Ectodermal cell (in vitro differentiated cells): ENCODE data around the gene KNCN.

ENCODE experiments used
- H3K27ac ChIP-seq: 2 replicates; pipeline ENCODE4 v1.7.0; 2013; ENCODE audit warnings: mild to moderate bottlenecking, low read depth, low read length; ENCODE audit not compliant: insufficient read depth, poor library complexity, severe bottlenecking
- H3K27me3 ChIP-seq: 2 replicates; pipeline ENCODE4 v1.7.0; 2013; ENCODE audit warnings: mild to moderate bottlenecking, low read length; ENCODE audit not compliant: insufficient read depth, control insufficient read depth, poor library complexity, severe bottlenecking
- H3K36me3 ChIP-seq: one replicate; pipeline ENCODE4 v1.7.0; 2013; ENCODE audit warnings: low read length; ENCODE audit not compliant: control insufficient read depth, insufficient read depth
- H3K4me1 ChIP-seq: one replicate; pipeline ENCODE4 v1.7.0; 2013; ENCODE audit warnings: low read length; ENCODE audit not compliant: control insufficient read depth, insufficient read depth
- H3K4me3 ChIP-seq: 2 replicates; pipeline ENCODE4 v1.7.0; 2013; ENCODE audit warnings: low read depth, low read length, control low read depth; ENCODE audit not compliant: insufficient read depth
- H3K9me3 ChIP-seq: 2 replicates; pipeline ENCODE4 v1.7.0; 2013; ENCODE audit warnings: mild to moderate bottlenecking, low read length, moderate library complexity; ENCODE audit not compliant: control insufficient read depth
- WGBS, 2 experiments: methylation state at CpG; one replicate each; pipeline ENCODE4 v1.1.7; 2013; ENCODE audit warnings: missing lambda C conversion rate in 2 of 2; 5-methylcytosine and 5-hydroxymethylcytosine counted together

KNCN gene

DNA sequence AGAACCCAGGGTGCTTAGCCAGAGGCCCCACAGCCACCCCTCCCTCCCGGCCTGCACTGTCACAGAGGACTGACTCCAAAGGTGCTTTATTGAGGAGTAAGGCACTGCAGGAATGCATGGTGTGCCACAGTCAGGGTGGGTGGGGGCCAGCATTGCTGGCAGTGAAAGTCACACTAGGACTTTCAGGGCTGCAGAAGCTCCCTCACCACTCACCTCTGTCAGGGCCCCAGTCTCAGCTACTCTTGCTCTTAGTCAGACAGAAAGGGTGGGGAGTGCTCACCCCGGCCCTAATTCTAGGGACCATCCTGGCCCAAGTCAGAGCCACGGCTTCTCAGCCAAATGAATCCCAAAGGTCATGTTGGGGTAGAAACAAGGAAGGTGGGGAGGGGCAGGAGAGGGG lies 19.4 kb downstream of the KNCN start:
- Histone ChIP-seq H3K36me3 (no peaks in the 10 kb centered on the region), H3K4me1 (peaks cover 12% of the 10 kb centered on the region), H3K27ac (no peak overlapping the region), H3K27me3 (peaks cover 94% of the 10 kb centered on the region), H3K4me3 (no peak overlapping the region), H3K9me3 (no peaks in the 10 kb centered on the region)
- WGBS, 2 experiments, result 93 to 94% methylated on average over 3 of the region's 3 CpGs

DNA sequence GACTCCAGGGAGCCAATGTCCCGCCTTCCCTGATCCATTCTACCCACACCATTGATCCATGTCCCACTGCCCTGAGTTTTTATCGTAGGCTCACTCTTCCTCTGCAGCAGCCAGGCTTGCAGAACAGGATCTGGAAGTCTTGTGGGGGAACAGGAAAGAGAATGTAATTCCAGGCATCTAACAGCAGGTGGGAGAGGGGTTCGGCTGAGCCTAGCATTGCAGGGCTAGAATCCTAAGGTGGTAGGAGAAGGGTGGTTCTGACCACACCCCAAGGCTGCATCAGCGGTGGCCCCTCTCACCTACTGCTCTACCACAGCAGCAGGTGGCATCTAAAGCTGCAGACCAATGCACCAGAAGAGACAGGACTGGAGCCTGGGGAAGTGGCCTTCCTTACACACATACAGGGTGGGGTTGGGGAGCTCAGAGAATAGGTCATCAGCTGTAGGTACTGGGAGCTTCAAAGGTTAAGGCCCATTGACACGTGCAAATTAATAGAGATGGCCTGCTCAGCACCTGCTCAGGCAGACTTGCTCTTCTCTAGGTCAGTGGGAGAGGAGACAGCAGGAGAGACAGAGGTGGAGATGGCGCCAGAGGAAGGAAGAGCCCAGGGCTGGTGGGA lies 20.5 kb downstream of the KNCN start:
- Histone ChIP-seq H3K36me3 (no peaks in the 10 kb centered on the region), H3K27ac (no peak overlapping the region), H3K4me1 (peaks cover 24% of the 10 kb centered on the region), H3K4me3 (no peak overlapping the region), H3K27me3 (peaks cover 99% of the 10 kb centered on the region), H3K9me3 (no peaks in the 10 kb centered on the region)
- 56 to 60% methylated on average over 6 of the region's 6 CpGs for WGBS, 2 experiments

DNA sequence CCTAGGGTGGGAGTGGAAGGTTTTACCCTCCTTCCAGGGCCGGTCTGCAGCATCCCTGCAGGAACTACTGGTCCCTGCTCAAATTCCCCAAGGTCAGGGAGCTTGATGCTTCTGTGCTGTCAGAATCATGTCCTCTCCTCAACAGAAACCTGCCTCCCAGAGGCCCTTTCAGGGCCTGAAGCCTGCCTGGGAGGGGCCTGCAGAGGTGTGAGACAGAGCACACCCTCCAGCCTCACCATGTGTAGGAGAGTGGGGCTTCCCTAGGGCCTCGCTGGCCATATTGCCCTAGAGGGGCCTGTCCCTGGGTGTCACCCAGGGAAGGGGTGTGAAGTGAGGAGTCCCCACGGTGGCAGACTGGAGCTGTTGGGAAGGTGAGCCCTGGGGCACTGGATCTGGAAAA lies 21.1 kb downstream of the KNCN start:
- Histone ChIP-seq H3K9me3 (no peaks in the 10 kb centered on the region), H3K27me3 (peaks cover 100% of the 10 kb centered on the region), H3K36me3 (no peaks in the 10 kb centered on the region), H3K4me3 (no peak overlapping the region), H3K4me1 (peaks cover 30% of the 10 kb centered on the region), H3K27ac (no peak overlapping the region)
- WGBS, 2 experiments, result 78 to 86% methylated on average over 3 of the region's 3 CpGs

DNA sequence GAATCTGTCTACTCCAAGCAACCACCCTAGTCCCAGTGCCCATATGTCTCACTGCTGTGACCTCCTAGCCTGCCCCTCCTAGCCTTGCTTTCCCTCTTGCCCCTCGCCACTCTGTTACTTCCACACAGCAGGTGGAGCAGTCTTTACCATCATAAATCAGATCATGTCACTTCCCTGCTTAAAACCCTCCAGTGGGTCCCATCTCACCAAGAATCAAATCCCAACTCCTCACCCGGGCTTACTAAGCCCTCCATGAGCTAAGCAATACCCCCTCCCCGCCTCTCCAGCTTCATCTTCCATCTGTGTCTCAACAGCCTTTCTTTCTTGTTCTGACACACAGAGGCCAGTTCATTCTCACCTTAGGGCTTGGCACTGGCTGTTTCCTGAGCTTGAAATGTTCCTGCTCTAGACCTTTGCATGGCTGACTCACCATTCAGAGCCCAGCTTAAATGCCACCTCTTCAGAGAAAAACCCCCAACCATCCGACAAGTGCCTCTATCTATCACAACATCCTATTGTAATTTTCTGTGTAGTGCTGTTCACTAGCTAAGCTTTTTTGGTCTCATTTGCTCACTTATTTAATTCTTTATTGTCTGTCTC lies 22.3 kb downstream of the KNCN start:
- Histone ChIP-seq H3K4me3 (no peak overlapping the region), H3K4me1 (peaks cover 39% of the 10 kb centered on the region), H3K9me3 (no peaks in the 10 kb centered on the region), H3K27me3 (peaks cover 100% of the 10 kb centered on the region), H3K36me3 (no peaks in the 10 kb centered on the region), H3K27ac (no peak overlapping the region)
- 76 to 82% methylated on average over 4 of the region's 4 CpGs for WGBS, 2 experiments

DNA sequence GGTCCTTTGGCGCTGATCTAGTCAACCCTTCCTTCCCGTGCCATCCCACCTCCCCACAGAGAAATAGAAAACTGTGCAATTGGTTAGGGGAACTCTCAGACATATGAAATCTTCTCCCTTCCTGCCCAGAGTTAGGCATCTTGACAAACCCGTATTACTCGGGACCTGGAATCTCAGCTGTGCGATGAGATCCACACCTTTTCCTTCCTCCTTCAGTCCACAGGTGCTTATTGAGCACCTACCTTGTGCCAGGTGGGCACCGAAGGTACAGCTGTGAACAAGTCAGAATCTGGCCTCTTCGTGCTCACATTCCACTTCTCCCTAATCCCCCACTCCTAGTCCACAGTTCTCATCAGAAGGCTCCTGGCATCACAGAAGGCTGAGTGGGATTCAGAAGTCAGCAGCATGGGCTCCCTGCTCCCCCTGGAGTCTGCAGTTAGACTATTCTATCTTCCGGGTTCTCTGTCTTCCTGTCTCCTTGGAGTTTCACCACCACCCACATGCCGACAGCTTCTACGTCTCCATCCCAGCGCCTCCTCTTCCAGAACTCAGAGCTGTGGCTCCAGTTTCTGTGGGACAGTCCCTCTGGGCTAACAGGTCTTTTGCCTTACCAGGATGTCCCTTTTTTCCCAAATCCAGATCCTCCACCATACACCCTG lies 23.0 kb downstream of the KNCN start:
- Histone ChIP-seq H3K4me3 (no peak overlapping the region), H3K9me3 (no peaks in the 10 kb centered on the region), H3K36me3 (no peaks in the 10 kb centered on the region), H3K4me1 (peaks cover 39% of the 10 kb centered on the region), H3K27ac (peak overlapping the region; percentile 2), H3K27me3 (peaks cover 100% of the 10 kb centered on the region)
- 51 to 58% methylated on average over 11 of the region's 11 CpGs for WGBS, 2 experiments

DNA sequence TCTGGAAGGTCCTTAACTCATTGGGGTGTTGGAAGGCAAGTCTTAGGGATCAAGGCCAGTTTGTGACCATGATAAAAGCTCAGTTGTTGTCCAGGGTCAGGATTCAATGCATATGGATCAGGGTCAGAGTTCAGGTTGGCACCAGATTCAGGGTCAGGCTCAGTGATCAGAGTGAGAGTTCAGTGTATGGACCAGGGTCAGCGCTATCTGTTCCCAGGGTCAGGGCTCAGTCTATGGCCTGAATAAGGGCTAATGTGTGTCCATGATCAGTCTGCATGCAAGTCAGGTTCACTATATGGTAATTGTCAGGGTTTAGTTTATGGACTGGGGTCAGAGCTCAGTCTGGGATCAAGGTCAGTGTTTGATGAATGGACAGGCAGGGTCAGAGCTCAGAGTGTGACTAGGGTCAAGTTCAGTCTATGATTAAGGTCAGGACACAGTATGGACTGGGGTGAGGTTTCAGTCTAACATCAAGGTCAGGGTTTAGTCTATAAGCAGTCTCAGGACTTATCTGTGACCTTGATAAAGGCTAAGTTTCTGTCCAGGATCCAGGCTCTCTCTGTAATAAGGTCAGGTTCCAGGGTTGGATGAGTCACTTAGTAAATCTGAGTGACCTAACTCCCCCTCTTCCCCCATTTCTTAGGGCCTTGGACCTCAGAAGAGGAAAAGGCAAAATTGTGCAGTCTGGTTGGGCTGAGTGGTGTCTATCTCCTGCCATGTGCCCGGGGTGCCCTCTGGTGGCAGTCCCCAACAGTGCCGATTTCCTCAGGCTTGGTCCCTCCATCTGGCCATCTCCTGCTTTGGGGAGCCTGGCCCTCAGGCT lies 23.8 kb downstream of the KNCN start:
- 28 to 30% methylated on average over 3 of the region's 3 CpGs for WGBS, 2 experiments
- Histone ChIP-seq H3K4me3 (no peak overlapping the region), H3K4me1 (peaks cover 45% of the 10 kb centered on the region), H3K27ac (no peak overlapping the region), H3K9me3 (no peaks in the 10 kb centered on the region), H3K36me3 (no peaks in the 10 kb centered on the region), H3K27me3 (peaks cover 100% of the 10 kb centered on the region)

DNA sequence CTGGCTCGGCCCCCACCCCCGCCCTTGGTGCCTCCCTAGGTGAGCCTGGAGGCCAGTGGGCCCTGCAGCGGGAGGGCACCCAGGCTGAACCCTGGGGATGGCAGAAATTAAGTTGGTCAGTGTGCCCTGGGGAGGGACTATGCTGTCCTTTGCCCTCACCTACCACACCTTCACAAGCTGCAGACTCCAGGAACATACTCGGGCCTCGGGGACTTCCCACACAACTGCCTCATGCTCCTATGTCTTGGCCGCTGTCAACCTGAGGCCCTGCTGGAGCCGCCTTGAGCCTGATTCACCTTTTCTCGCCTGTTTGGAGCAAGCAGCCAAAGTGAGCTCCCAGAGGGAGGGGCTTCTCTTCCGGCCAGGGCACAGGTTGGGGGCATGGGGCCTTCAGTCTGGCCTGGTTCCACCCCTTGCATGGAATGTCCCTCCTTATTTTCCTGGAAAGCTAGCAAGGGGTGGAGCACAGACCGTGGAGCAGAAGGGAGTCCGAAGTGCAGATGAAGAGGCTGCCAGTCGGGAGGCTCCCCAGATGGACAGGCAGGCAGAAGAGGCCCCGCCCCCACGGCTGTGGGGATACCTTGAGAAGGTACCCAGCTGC lies 24.7 kb downstream of the KNCN start:
- Histone ChIP-seq H3K27me3 (peaks cover 100% of the 10 kb centered on the region), H3K27ac (no peak overlapping the region), H3K36me3 (no peaks in the 10 kb centered on the region), H3K4me1 (peaks cover 53% of the 10 kb centered on the region), H3K4me3 (no peak overlapping the region), H3K9me3 (no peaks in the 10 kb centered on the region)
- WGBS, 2 experiments, result 7 to 8% methylated on average over 14 of the region's 14 CpGs

DNA sequence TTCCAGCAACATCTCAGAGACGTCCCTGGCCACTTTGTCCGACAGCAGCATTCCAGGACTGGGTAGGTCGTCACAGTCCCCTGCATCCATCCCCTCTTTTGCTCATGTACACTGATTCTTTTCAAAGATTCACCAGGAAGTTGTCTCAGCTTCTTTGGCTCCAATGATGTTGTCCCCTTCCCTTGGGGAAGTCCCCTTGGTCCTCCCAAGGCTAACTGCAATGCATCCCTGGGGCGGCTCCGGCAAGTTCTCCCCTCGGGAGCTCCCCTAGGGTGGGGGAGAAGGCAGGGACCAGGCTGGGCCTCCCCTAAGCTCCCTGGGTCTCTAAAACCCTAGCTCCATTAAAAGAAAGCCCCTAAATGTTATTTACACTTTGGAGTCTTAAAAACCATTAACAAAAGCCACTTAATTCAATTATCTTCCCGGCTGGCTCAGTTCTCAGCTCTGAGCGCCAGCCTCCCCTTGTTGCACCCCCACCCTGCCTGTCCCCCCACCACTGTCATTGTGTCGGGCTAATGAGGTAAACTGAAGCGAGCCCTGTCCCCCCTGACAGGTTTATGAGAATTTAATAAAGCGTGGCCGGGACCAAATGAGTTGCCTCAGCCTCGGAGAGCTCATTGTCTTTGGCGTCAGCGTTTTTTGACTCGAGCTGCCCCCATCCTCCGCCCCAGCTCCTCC lies 25.3 kb downstream of the KNCN start:
- Histone ChIP-seq H3K9me3 (no peaks in the 10 kb centered on the region), H3K27ac (no peak overlapping the region), H3K27me3 (peaks cover 94% of the 10 kb centered on the region), H3K4me3 (no peak overlapping the region), H3K4me1 (peaks cover 53% of the 10 kb centered on the region), H3K36me3 (no peaks in the 10 kb centered on the region)
- 10 to 14% methylated on average over 17 of the region's 17 CpGs for WGBS, 2 experiments

DNA sequence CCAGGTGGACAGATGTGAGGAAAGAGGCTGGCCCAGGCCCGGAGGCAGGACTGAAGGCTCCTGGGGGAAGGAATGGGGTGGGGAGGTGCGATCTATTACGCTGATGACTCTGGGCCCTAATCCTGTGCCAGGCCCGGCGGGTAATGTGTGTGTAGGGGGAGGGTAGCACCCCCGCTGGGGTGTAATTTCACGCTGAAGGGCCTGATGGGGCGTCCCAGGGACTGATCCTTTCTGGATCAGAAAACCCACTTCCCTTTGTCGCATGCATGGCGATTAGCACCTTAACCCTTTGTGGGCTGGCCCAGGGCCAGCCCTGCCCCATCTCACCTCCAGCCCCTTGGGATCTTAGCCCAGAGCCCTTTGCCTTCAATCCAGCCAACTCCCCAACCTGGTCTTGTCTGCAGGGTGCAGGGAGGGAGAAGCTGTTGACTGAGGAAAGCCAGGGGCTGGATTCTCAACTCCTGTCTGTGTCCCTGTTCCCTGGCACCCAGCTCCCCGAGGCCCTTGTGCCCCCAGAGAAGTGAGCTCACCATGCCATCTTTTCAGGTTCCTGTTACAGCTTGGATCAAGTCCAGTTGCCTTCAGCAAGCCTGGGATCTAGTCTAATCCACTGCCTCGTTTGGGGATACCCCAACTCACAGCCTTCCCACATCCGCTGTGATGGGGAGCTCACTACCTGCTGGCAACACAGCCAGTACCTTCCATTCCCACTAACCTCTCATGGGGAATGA lies 26.0 kb downstream of the KNCN start:
- Histone ChIP-seq H3K9me3 (no peaks in the 10 kb centered on the region), H3K36me3 (no peaks in the 10 kb centered on the region), H3K4me1 (peaks cover 60% of the 10 kb centered on the region), H3K27ac (no peak overlapping the region), H3K4me3 (no peak overlapping the region), H3K27me3 (peaks cover 86% of the 10 kb centered on the region)
- 21 to 24% methylated on average over 13 of the region's 13 CpGs for WGBS, 2 experiments
